Vagina (tissue), 2 donors: ENCODE results near the gene RRAGC. TPM values are rescaled to one million over a fixed set of nuclear protein-coding genes. Genes with fewer than 3 reads are reported as not detected.

Source experiments
- DNase-seq, 2 donors: peaks; one replicate each; pipeline ENCODE4 v3.0.0-alpha.2; 2017; ENCODE audit errors: extremely low spot score in 2 of 2
- H3K27ac ChIP-seq: fragments of 200-600 bp; sonication (generic); one replicate; pipeline ENCODE4 v1.5.1; 2019
- H3K27me3 ChIP-seq: fragments of 200-600 bp; sonication (generic); one replicate; pipeline ENCODE4 v1.5.1; 2019
- H3K36me3 ChIP-seq, 2 donors: fragments of 200-600 bp; sonication (generic); one replicate each; pipeline ENCODE4 v1.5.1; 2017 to 2019
- H3K4me1 ChIP-seq: fragments of 200-600 bp; sonication (generic); one replicate; pipeline ENCODE4 v1.5.1; 2019
- H3K4me3 ChIP-seq, 2 donors: fragments of 200-600 bp; sonication (generic); 1 replicate in 1 of 2; 2 replicates in 1 of 2; pipeline ENCODE4 v1.5.1; 2016 to 2019
- H3K9me3 ChIP-seq: fragments of 200-600 bp; sonication (generic); one replicate; pipeline ENCODE4 v1.5.1; 2019
- POLR2A ChIP-seq, 2 donors: fragments of 450-650 bp; IDR thresholded peaks; one replicate each; pipeline ENCODE4 v1.6.1; 2017; ENCODE audit warnings: antibody characterized with exemption in 2 of 2, mild to moderate bottlenecking in 2 of 2, moderate library complexity in 2 of 2
- POLR2AphosphoS5 ChIP-seq, 2 donors: sonication (generic); formaldehyde crosslinking; IDR thresholded peaks; one replicate each; pipeline ENCODE4 v1.9.0; 2017; ENCODE audit warnings: antibody characterized with exemption in 2 of 2, mild to moderate bottlenecking in 2 of 2, low read depth in 1 of 2; ENCODE audit not compliant: insufficient read depth in 1 of 2
- intact Hi-C: fragments of 100-400 bp; cut with DNase I; formaldehyde crosslinking; loops from one replicate; pipeline ENCODE4 v1.15.1; 2023
- total RNA-seq: library from RNA; depleted of rRNA; stranded (reverse); fragments of >200 nt; gene quantifications from one replicate; pipeline ENCODE4 v1.2.3, GENCODE V29; 2016
- TF ChIP-seq, protein P1 (sequence below), 3 experiments: fragments of 450-650 bp in 2 of 3; fragments of 200-600 bp in 1 of 3; sonication (generic) in 1 of 3; IDR thresholded peaks; one replicate each; pipeline ENCODE4 v1.5.1; 2017 to 2019; ENCODE audit warnings: antibody characterized with exemption in 3 of 3, mild to moderate bottlenecking in 2 of 3, moderate library complexity in 2 of 3

The RRAGC gene, protein sequence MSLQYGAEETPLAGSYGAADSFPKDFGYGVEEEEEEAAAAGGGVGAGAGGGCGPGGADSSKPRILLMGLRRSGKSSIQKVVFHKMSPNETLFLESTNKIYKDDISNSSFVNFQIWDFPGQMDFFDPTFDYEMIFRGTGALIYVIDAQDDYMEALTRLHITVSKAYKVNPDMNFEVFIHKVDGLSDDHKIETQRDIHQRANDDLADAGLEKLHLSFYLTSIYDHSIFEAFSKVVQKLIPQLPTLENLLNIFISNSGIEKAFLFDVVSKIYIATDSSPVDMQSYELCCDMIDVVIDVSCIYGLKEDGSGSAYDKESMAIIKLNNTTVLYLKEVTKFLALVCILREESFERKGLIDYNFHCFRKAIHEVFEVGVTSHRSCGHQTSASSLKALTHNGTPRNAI
- total RNA-seq, result 9.8 TPM

DNA sequence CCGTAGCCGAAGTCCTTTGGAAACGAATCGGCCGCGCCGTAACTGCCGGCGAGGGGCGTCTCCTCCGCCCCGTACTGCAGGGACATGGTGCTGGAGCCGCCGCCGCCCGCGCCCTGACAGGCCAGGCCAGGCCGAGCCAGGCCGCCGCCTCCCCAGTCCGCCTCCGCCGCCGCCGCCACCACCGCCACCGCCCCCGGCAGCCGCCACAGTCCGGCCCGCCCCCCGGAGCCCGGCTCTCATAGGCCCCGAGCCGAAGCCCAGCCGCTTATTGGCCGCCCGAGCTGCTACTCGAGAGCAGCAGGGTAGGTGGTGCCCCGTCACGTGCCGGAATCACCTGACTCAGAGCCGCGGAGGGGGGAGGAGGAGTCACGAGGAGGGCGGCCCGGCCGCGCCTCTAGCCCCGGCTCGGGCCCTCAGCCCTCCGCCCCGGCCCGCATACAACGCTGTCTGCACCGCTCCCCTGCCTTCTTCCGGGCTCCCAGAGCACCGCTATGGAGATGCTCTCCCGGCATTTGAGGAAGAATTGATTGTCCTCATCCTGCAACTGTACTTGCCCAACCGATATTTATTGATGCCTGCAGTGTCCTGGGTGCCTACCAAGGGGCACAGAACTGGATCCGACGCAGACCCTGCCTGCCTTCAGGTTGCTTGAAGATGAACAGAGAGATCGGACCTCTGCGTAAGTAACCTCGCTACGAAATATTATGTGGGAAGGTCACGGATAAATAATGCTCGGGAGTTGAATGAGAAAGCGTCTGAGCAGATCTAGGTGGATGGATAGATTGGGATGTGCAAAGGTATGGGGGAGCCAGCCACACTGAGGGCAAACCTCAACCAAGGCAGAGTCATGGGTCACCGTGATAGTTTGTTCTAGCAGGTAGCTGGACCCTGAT lies at the start of gene RRAGC:
RRAGC (minus strand) TSS at position 212 of the 893 bp plus-strand sequence; CDS start at position 86, 126 bp downstream.
- TF ChIP-seq POLR2AphosphoS5 (IDR thresholded peaks at IDR 0.05; ENCODE audit: insufficient read depth in 1 of 2, low read depth in 1 of 2) (peak; percentile 89 to 92), POLR2A (IDR thresholded peaks at IDR 0.05) (peak in 1 of 2 donors; percentile 79)
- TF ChIP-seq, protein P1, sequence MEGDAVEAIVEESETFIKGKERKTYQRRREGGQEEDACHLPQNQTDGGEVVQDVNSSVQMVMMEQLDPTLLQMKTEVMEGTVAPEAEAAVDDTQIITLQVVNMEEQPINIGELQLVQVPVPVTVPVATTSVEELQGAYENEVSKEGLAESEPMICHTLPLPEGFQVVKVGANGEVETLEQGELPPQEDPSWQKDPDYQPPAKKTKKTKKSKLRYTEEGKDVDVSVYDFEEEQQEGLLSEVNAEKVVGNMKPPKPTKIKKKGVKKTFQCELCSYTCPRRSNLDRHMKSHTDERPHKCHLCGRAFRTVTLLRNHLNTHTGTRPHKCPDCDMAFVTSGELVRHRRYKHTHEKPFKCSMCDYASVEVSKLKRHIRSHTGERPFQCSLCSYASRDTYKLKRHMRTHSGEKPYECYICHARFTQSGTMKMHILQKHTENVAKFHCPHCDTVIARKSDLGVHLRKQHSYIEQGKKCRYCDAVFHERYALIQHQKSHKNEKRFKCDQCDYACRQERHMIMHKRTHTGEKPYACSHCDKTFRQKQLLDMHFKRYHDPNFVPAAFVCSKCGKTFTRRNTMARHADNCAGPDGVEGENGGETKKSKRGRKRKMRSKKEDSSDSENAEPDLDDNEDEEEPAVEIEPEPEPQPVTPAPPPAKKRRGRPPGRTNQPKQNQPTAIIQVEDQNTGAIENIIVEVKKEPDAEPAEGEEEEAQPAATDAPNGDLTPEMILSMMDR (IDR thresholded peaks at IDR 0.05), result no peak
- no peaks in the 10 kb centered on the region for H3K9me3 ChIP-seq
- peaks cover 66% of the 10 kb centered on the region for H3K4me1 ChIP-seq
- H3K27ac ChIP-seq, result peak within 1 kb of the TSS; percentile 91
- intact Hi-C loops, result no loop called here
- H3K4me3 ChIP-seq, result peak within 1 kb of the TSS; percentile 90 to 92
- peak; percentile 99 for DNase-seq
- H3K27me3 ChIP-seq, result no peaks in the 10 kb centered on the region
- peaks cover 4 to 18% of the 10 kb centered on the region in 2 donors for H3K36me3 ChIP-seq

DNA sequence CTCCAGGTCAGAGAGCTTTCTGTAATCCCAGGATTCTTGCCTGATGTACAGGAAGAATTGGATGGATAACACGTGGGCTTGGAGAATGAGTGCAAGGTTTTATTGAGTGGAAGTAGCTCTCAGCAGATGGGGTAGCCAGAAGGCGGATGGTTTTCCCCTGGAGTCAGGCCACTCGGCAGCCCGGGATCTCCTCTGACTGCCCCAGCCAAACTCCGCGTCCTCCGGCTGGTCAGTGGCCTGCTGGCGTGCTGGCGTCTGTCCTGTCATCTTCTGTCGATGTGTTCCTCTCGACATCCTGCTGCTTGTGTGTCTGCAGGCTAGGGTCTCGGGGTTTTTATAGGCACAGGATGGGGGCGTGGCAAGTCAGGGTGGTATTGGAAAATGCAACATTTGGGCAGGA lies 49.2 kb upstream of the RRAGC start:
- Histone ChIP-seq H3K36me3 (no peaks in the 10 kb centered on the region), H3K27ac (no peak overlapping the region), H3K9me3 (peaks cover 6% of the 10 kb centered on the region), H3K4me3 (no peak overlapping the region), H3K27me3 (no peaks in the 10 kb centered on the region), H3K4me1 (no peaks in the 10 kb centered on the region)
- TF ChIP-seq, protein P1 (IDR thresholded peaks at IDR 0.05), result no peak
- no peak for TF ChIP-seq POLR2A (IDR thresholded peaks at IDR 0.05)
- TF ChIP-seq POLR2AphosphoS5 (IDR thresholded peaks at IDR 0.05; ENCODE audit: insufficient read depth in 1 of 2, low read depth in 1 of 2), result no peak
- no peak for DNase-seq
- intact Hi-C loops, result no loop called here

DNA sequence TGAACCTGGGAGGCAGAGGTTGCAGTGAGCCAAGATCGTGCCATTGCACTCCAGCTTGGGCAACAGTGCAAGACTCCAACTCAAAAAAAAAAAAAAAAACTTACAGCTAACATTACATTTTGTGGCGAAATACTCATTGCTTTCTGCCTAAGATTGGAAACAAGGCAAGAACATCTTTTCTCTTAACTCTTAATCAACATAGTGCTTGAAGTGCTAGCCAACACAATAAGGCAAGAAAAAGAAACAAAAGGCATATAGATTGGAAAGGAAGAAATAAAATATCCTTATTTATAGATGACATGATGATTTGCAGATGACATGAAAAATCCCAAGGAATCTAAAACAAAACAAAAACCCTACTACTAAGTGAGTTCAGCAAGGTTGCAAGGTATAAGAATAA lies 46.4 kb upstream of the RRAGC start:
- TF ChIP-seq POLR2AphosphoS5 (IDR thresholded peaks at IDR 0.05; ENCODE audit: insufficient read depth in 1 of 2, low read depth in 1 of 2) (no peak), POLR2A (IDR thresholded peaks at IDR 0.05) (no peak)
- TF ChIP-seq, protein P1 (IDR thresholded peaks at IDR 0.05), result no peak
- DNase-seq, result no peak
- Histone ChIP-seq H3K27ac (no peak overlapping the region), H3K4me3 (no peak overlapping the region), H3K9me3 (peaks cover 6% of the 10 kb centered on the region), H3K36me3 (no peaks in the 10 kb centered on the region), H3K4me1 (no peaks in the 10 kb centered on the region), H3K27me3 (no peaks in the 10 kb centered on the region)
- intact Hi-C loops, result no loop called here

DNA sequence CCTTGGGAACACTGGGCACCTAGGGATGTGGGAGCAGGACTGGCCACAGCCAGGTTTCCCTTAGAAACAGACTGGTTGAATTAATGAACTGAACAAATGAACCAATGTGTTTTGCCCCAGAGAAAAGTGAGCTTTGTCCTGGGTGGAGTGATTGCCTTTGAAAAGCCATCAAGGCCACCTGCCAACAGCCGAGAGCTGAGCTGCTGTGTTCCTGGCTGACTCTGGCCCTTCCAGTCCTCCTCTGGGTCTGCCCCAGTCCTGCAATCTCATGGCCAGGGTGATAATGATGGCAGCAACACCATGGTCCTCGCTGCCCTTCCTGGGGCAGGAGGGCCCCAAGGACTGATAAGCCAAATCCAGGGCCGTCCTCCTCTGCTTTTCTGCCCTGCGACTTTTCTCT lies 40.0 kb upstream of the RRAGC start:
- DNase-seq, result no peak
- intact Hi-C loops, result no loop called here

More for the DNA sequence above, 40.0 kb upstream of the RRAGC start:
- Histone ChIP-seq H3K27ac (no peak overlapping the region), H3K36me3 (no peaks in the 10 kb centered on the region), H3K9me3 (no peaks in the 10 kb centered on the region), H3K4me3 (no peak overlapping the region), H3K27me3 (no peaks in the 10 kb centered on the region), H3K4me1 (no peaks in the 10 kb centered on the region)
- TF ChIP-seq POLR2A (IDR thresholded peaks at IDR 0.05) (no peak), POLR2AphosphoS5 (IDR thresholded peaks at IDR 0.05; ENCODE audit: insufficient read depth in 1 of 2, low read depth in 1 of 2) (no peak)
- TF ChIP-seq, protein P1 (IDR thresholded peaks at IDR 0.05), result no peak
